Measurements from ENCODE around the gene DLEC1.

DNA sequence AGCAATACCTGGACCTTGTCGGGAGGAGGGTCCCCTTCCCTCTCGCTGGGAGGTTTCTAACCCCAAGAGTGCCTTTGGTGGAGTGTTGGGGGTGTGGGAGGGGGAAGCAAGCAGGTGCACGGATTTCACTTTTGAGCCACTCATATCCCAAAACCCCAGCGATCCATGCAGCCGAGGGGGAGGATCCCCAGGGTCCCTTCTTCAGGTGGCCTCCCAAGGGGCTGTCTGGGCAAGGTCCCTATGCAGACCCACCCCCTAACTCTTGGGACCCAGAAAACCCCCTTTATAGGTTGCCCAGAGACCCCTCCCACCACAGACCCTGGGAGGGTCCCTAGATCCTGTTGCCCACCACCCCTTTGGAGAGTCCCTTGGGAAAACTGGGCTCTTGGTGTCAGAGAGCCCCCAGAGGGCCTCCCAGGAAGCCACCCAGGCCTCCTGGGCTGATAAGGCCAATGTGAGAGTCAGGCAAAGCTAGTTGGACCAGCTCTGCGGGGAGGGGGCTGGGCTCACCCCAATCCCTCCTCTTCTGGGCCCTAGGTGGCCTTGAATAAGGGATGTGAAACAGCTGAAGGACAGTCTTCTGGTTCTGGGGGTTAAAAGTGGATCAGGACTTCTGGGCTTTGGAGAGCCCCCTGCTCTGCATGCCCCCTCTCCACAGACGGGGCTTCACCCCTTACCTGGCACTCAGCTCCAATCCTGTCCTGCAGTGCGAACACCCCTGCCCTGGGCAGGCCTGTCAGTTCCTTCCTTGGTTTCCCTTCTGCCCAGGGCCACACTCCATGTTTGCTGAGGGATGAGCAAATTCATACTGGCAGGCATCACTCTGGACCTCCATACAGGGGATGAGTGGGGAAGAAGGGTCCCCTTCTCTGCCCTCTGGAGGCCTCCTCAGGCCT is 8.6 kb upstream of the DLEC1 start:
- TF ChIP-seq, protein P1, sequence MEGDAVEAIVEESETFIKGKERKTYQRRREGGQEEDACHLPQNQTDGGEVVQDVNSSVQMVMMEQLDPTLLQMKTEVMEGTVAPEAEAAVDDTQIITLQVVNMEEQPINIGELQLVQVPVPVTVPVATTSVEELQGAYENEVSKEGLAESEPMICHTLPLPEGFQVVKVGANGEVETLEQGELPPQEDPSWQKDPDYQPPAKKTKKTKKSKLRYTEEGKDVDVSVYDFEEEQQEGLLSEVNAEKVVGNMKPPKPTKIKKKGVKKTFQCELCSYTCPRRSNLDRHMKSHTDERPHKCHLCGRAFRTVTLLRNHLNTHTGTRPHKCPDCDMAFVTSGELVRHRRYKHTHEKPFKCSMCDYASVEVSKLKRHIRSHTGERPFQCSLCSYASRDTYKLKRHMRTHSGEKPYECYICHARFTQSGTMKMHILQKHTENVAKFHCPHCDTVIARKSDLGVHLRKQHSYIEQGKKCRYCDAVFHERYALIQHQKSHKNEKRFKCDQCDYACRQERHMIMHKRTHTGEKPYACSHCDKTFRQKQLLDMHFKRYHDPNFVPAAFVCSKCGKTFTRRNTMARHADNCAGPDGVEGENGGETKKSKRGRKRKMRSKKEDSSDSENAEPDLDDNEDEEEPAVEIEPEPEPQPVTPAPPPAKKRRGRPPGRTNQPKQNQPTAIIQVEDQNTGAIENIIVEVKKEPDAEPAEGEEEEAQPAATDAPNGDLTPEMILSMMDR (IDR thresholded peaks at IDR 0.05) = no peak
- no peak for TF ChIP-seq POLR2A (IDR thresholded peaks at IDR 0.05)
